ENCODE measurements around the gene DLX6.

DLX6 gene

DNA sequence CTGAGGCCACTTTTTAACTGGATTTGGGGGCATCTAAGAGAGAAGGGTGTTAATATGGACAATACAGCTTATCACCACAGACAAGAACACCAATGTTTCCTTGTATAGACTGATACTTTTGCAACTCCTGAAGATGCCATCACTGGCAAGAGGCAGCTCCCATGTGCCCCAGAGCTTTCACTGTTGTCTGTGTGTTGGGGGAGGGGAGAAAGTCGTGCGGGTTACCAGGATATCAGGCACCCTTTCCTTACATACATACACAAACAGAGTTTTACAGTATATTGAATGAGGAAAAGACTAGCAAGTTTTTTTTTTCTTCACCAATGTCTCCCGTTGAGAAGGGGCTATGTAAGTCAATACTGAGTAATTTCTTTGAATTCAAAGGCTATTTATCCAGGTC is 4.1 kb upstream of the DLX6 start:
- H3K4me3 ChIP-seq: no peak overlapping the region
- DNase-seq (ENCODE audit: low spot score in 2 of 2): peak in 1 of 2 experiments; percentile 43
- peaks cover 53% of the 10 kb centered on the region for H3K4me1 ChIP-seq
- in situ Hi-C loops (cut with MboI; ENCODE audit: low sequenced_read_pairs): loop anchor here (25.0 kb wide), 1 partner anchor 289 kb away; the partner anchor contains the start of gene SEM1
- no peaks in the 10 kb centered on the region for H3K27me3 ChIP-seq (ENCODE audit: low read depth)
- no peaks in the 10 kb centered on the region for H3K9me3 ChIP-seq
- H3K36me3 ChIP-seq (replicated peaks): no peaks in the 10 kb centered on the region

DNA sequence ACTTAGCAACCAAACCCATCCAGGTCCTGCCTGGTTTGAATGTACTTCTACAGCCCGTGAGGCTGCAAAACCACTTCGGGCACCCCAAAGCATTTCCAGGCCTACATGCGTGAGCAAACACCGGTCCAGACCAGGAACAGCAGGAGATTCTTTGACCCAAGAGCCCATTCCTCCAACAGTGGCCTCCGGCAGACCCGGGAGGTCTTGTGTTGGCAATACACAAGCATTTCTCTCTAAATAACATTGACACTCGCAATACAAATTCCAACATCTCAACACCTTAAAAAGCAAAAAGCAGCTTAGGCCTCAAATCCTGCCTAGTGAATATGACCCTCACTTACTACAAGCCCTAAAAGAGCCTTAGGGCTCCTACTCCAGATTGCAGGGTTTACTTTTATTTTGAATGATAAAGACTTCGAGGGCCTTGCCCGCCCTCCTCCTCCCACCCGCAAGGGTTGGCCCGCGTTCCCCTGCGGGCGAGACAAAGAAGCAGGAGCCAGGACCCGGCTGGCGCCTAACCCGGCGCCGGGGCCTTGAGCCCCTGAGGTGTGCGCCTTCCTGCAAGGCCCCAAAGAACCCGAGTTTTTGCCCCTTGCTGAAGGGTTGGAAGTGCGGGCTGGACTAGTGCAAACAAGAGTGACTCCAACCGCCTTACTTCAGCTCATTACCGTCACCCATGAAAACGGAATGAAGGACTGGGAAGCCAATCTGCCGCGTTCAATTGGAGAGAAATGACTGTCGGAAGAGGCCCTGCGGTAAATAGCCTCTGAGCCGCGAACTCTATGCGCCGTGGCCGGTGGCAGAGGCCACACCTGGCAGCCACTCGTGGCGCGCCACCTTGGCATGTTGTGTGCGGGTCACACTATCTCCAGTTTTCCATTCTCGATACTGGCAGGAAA is 3.4 kb upstream of the DLX6 start:
- in situ Hi-C loops (cut with MboI; ENCODE audit: low sequenced_read_pairs): loop anchor here (25.0 kb wide), 1 partner anchor 290 kb away; the partner anchor contains the start of gene SEM1
- no peaks in the 10 kb centered on the region for H3K27me3 ChIP-seq (ENCODE audit: low read depth)
- DNase-seq (ENCODE audit: low spot score in 2 of 2): peak; percentile 88 to 95
- H3K4me1 ChIP-seq: peaks cover 46% of the 10 kb centered on the region
- peak overlapping the region; percentile 56 for H3K4me3 ChIP-seq
- no peaks in the 10 kb centered on the region for H3K36me3 ChIP-seq (replicated peaks)
- no peaks in the 10 kb centered on the region for H3K9me3 ChIP-seq

DNA sequence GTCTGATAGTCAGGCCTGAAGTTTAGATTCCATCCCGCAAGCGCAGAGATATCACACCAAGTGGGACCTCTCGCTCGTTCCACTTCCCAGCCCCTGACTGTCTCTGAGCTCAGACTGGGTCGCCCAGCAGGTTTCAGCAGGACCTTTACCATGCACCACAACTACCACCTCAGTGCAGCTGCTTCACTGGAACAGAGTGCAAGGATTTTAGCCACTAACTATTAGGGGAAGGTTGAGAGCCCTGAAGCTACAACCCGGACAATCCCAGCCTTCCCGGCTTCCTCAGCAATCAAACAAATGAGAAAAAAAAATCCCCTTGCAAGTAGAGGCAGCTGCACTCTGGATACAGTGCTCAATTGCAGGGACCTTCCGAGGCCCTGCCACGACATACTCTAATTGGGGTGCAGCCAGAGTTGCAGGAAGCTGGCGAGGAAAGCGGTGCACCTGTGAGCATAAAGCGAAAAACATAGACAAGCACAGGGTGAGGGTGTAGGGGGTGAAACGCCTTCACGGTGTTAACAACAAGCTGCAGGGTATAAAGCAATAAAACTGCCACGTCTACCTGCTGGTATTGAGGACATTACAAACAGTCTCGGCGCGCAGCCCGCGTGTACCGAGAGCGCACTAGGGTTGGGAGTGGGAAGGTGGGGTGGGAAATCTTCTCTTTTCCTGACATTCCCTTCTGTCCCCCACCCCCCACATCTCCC is 2.6 kb upstream of the DLX6 start:
- Histone ChIP-seq H3K4me1 (peaks cover 45% of the 10 kb centered on the region), H3K9me3 (no peaks in the 10 kb centered on the region), H3K27me3 (ENCODE audit: low read depth) (no peaks in the 10 kb centered on the region), H3K4me3 (peak overlapping the region; percentile 56), H3K36me3 (replicated peaks) (peaks cover 2% of the 10 kb centered on the region; the same call in 1 of the 2 replicates)
- in situ Hi-C loops (cut with MboI; ENCODE audit: low sequenced_read_pairs): loop anchor here (25.0 kb wide), 1 partner anchor 290 kb away; the partner anchor contains the start of gene SEM1
- peak in 1 of 2 experiments; percentile 39 for DNase-seq (ENCODE audit: low spot score in 2 of 2)

DNA sequence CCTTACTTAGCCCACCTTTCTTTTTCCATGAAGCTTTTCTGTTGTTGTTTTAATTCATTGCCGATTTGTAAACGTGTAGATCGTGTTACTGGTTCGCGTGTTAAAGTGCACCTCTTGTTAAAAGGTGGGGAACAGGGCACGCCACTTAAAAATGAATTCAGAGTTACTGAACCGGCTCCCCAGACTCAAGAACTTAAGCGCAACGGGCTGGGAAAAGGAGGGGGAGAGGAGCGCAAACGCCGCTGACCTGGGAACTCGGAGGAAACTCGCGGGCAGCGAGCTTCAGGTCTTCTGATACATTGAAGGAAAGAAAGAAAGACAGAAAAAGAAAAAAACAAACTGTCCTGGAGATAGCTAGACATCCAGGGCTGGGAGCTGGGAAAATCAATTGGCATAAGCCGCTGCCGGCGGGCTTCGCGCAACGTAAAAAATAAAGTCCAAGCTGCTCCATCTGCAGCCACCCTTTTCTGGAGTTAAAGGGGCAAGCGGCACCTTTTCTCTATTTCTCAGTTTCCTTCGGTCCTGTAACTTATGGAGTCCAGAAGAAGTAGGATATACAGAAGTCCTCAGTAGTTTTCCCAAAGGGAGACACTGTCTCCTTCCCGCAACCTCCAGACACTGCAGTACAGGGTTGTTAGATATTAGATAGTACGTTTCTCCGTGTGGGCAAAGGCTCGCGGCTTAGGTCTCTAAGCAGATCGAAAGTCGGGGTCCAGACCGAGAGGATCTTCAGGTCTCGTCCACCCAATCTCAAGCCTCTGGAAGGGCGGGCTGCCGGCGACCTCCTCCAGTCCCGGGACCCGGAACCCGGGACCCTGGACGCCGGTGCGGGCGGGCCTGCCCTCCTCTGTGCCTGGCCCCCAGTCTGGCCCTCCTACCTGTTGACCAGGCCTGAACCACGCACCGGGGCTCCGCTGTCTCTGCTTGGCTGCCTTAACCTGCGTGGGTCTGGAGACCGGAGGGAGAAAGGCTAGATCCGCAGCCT is 1.8 kb upstream of the DLX6 start:
- peaks cover 10% of the 10 kb centered on the region for H3K36me3 ChIP-seq (replicated peaks)
- DNase-seq (ENCODE audit: low spot score in 2 of 2): peak in 1 of 2 experiments; percentile 55
- H3K4me3 ChIP-seq: peak overlapping the region; percentile 56
- no peaks in the 10 kb centered on the region for H3K9me3 ChIP-seq
- in situ Hi-C loops (cut with MboI; ENCODE audit: low sequenced_read_pairs): loop anchor here (25.0 kb wide), 1 partner anchor 291 kb away; the partner anchor contains the start of gene SEM1
- no peaks in the 10 kb centered on the region for H3K27me3 ChIP-seq (ENCODE audit: low read depth)
- peaks cover 50% of the 10 kb centered on the region for H3K4me1 ChIP-seq

DNA sequence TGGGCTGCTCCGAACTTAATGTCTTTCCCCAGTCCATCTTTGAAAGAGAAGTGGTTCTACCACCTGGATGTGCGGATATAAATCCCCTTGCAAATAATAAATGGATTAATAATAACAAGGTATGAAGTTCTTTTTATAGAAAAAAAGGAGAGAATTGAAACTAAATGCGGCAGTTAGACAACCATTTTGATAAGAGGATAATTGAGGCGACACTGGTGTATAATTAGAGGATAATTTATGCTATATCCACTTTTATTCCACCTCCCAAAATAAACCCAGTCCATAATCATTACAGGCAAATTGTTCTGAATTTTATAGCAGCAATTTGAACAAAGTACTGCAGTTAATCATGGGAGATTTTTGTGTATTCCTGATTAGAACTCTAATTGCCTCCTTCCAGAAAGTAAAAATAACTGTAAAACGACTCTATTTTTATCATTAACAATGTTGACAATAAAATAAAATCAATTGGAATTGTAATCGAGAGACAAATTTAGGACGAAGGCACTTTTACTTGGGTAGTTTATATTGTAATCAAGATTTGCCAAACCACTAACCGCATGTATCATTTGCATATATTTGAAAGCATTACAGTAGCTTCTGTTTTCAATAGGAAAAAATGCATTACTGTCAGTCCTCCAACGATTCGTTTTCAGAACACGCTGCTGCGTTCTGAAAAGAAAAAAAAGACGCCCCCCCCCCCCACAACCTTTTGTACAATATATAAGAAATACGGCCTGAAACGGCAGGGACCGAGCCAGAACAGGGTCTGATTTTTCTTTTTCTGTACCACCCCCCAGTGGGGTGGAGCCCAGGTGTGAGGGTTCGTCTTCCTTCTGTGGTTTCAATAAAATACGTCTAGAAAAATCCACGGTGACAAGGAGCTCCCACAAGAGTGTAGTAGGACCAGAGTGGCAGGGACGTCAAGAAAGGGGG is 838 bp upstream of the DLX6 start:
- in situ Hi-C loops (cut with MboI; ENCODE audit: low sequenced_read_pairs): loop anchor here (25.0 kb wide), 1 partner anchor 292 kb away; the partner anchor contains the start of gene SEM1
- Histone ChIP-seq H3K4me1 (peaks cover 50% of the 10 kb centered on the region), H3K27me3 (ENCODE audit: low read depth) (no peaks in the 10 kb centered on the region), H3K36me3 (replicated peaks) (peaks cover 20% of the 10 kb centered on the region), H3K4me3 (peak overlapping the region; percentile 56), H3K9me3 (no peaks in the 10 kb centered on the region)
- peak in 1 of 2 experiments; percentile 55 for DNase-seq (ENCODE audit: low spot score in 2 of 2)

DNA sequence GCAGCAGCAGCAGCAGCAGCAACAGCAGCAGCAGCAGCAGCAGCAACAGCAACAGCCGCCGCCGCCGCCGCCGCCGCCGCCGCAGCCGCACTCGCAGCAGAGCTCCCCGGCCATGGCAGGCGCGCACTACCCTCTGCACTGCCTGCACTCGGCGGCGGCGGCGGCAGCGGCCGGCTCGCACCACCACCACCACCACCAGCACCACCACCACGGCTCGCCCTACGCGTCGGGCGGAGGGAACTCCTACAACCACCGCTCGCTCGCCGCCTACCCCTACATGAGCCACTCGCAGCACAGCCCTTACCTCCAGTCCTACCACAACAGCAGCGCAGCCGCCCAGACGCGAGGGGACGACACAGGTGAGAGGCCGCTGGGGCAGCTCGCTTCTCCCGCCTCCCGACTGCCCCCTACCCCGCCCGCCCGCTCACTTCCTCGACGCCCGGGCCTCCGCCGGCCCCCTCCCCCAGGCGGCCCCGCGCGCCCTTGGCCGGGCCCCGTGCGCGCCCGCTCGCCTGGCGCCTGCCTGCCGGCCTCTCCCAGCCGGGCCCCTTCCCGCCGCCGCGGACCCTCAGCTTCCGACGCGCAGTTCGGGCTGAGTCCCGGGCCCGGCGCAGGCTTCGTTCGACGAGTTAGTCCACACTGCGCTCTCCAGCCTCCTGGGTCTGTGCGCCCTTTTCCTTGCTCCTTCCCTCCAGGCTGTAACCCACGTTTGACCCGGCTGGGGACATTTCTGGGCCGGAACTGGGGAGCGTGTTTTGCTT is 882 bp downstream of the DLX6 start:
- in situ Hi-C loops (cut with MboI; ENCODE audit: low sequenced_read_pairs): loop anchor here (25.0 kb wide), 1 partner anchor 294 kb away; the partner anchor contains the start of gene SEM1
- peak overlapping the region; percentile 56 for H3K4me3 ChIP-seq
- H3K9me3 ChIP-seq: no peaks in the 10 kb centered on the region
- DNase-seq (ENCODE audit: low spot score in 2 of 2): peak; percentile 66 to 70
- H3K4me1 ChIP-seq: peaks cover 37% of the 10 kb centered on the region
- H3K27me3 ChIP-seq (ENCODE audit: low read depth): no peaks in the 10 kb centered on the region
- peaks cover 34% of the 10 kb centered on the region for H3K36me3 ChIP-seq (replicated peaks)

DNA sequence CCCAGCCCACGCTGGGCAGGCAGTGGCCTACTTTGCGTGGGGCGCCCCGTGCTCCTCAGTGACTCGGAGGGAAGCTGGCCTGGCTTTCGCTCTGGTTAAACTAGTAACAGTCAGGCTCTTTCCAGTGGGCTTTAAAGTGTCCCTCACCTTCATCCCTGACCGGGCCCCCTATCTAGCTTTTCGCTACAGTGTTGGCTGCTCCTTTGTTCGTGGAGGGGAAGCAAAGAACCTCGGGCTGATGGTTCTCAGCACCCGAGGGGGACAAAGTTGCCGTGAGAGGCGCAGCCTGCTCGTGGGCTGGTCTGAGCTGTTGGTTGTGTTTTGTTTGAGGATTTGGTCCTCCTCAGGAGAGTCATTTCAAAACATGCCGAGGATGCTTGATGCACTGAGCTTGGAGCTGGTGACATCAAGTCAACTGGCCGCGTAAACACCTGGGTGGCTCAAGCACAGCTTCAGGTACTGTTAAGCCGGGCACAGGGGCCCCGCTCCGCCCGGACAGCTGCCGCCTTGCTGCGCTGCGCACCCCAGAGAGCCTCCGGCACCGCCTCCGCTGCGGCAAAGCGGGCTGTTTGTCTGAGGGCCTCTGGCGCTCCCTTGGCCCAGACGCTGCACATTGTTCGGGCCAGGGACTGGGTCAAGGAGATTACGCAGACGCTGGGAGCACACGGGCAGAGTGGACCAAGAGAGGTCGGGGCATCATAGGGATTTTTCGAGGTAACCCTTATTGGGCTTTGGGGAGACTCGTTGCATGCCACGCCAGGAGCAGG is 1.6 kb downstream of the DLX6 start:
- Histone ChIP-seq H3K9me3 (no peaks in the 10 kb centered on the region), H3K36me3 (replicated peaks) (peaks cover 42% of the 10 kb centered on the region), H3K4me3 (peak overlapping the region; percentile 56), H3K4me1 (peaks cover 38% of the 10 kb centered on the region), H3K27me3 (ENCODE audit: low read depth) (no peaks in the 10 kb centered on the region)
- in situ Hi-C loops (cut with MboI; ENCODE audit: low sequenced_read_pairs): loop anchor here (25.0 kb wide), 1 partner anchor 295 kb away; the partner anchor contains the start of gene SEM1
- DNase-seq (ENCODE audit: low spot score in 2 of 2): peak in 1 of 2 experiments; percentile 23

DNA sequence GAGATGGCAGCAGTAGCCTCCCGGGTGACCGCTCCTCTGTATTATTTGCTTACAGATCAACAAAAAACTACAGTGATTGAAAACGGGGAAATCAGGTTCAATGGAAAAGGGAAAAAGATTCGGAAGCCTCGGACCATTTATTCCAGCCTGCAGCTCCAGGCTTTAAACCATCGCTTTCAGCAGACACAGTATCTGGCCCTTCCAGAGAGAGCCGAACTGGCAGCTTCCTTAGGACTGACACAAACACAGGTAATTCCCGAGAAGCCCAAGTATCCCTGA is 2.2 kb downstream of the DLX6 start:
- no peaks in the 10 kb centered on the region for H3K27me3 ChIP-seq (ENCODE audit: low read depth)
- peak overlapping the region; percentile 56 for H3K4me3 ChIP-seq
- DNase-seq (ENCODE audit: low spot score in 2 of 2): no peak
- no peaks in the 10 kb centered on the region for H3K9me3 ChIP-seq
- H3K36me3 ChIP-seq (replicated peaks): peaks cover 43% of the 10 kb centered on the region
- in situ Hi-C loops (cut with MboI; ENCODE audit: low sequenced_read_pairs): loop anchor here (25.0 kb wide), 1 partner anchor 295 kb away; the partner anchor contains the start of gene SEM1
- H3K4me1 ChIP-seq: peaks cover 38% of the 10 kb centered on the region

DNA sequence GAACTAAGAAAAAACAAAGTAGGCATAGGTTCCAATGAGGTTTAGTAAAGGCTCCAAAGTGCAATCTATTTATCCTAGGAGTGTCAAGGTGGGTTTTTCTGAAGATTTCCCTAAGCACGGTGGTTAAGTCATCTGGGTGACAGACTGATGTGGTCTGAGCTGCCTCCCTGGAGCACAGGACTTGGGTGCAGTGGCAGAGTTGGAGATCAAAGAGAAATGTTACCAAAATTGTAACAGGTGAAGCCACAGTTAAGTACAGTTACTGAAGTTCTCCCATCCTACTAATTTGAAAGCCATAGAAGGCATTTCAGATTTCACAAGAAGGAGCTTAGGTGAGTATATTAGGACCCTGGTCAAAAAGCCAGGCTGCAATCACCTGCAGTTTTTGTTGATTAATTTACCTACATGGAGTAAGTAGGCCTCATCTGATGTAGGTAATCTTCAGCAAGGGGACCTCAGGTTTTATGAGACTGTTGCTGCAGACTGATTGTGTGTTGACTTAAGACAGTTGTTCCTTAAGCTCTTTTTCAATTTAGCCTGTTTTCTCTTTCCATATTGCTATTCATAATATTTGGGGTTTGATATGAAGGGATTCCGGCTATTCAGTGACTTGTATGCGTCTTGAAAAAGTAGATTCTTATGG is 3.0 kb downstream of the DLX6 start:
- in situ Hi-C loops (cut with MboI; ENCODE audit: low sequenced_read_pairs): loop anchor here (25.0 kb wide), 1 partner anchor 296 kb away; the partner anchor contains the start of gene SEM1
- Histone ChIP-seq H3K4me3 (peak overlapping the region; percentile 56), H3K9me3 (no peaks in the 10 kb centered on the region), H3K36me3 (replicated peaks) (peaks cover 43% of the 10 kb centered on the region), H3K4me1 (peaks cover 45% of the 10 kb centered on the region), H3K27me3 (ENCODE audit: low read depth) (no peaks in the 10 kb centered on the region)
- DNase-seq (ENCODE audit: low spot score in 2 of 2): no peak

DNA sequence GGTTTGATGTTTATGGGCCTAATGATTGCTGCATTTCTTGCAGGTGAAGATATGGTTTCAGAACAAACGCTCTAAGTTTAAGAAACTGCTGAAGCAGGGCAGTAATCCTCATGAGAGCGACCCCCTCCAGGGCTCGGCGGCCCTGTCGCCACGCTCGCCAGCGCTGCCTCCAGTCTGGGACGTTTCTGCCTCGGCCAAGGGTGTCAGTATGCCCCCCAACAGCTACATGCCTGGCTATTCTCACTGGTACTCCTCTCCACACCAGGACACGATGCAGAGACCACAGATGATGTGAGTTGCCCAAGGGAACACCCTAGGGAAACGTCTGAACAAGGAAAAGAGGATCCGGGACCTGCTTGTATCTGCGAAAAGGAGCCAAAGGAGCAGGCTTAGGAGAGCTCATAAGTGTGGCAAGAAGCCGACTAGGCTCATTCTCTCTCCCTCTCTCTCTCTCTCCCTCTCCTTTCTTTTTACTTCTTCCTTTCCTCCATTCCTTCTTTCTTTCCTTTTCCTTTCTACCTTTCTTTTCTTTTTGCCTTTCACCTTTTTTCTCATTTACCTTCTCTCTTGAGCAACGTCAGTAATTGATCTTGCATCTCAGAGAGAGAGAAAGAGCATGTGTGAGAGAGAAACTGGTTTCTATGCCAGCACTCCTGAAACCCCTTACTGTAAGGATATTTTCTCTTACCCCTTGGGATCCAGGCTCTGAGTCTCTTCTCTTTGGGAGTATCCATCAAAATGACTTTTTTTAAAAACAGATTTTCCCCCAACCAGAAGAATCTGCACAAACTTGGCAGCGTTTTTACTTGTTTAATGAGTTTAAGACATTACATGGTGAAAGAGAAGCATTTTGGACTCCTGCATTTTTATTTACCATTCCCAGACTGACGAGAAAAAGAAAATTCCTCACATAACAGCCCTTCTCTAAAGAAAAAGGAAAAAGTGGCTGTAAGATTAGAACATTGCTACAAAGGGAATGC is 4.7 kb downstream of the DLX6 start:
- in situ Hi-C loops (cut with MboI; ENCODE audit: low sequenced_read_pairs): loop anchor here (25.0 kb wide), 1 partner anchor 298 kb away; the partner anchor contains the start of gene SEM1
- Histone ChIP-seq H3K4me3 (no peak overlapping the region), H3K36me3 (replicated peaks) (peaks cover 43% of the 10 kb centered on the region), H3K9me3 (no peaks in the 10 kb centered on the region), H3K27me3 (ENCODE audit: low read depth) (no peaks in the 10 kb centered on the region), H3K4me1 (peaks cover 57% of the 10 kb centered on the region)
- no peak for DNase-seq (ENCODE audit: low spot score in 2 of 2)

Data from HAP-1 (cell line).